AG08396 (cell line): Measurements from ENCODE around the gene STARD5.

ENCODE experiments used
- DNase-seq: peaks from one replicate; pipeline ENCODE4 v3.0.0; 2012; ENCODE audit warnings: low spot score, mixed read lengths

Gene STARD5

DNA sequence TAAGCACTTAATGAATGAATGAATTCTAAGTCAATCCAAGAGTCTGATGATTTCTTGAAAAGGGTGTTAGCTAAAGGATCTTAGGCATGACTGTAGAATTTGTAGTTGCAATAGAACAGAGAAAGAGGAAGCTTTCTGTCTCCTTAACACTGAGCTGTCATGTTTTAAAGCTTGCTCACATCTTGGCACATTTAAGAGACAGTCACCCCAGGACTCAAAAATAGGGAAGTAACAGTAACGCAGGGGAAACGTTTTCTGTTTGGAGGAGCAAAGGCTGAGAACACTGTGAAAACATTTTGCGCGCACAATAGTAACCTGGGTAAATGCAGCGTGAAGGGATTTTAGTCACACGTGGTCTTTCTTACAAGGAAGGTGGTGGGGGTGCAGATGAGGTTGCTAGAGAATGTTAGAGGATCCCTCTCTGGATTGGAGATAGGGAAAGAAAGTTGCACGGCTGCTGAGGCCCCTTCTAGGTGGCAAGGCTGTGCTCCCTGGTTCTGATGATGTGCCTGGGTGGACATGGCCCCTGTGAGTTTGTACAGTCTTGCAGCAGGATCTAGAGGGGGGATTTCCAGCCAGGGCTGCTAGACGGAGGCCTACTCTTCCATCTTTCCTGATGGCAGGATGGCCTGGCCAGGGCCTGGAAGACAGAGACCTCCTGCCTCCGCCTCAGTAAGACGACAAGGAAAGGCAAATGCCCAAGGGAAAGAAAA, 12.0 kb downstream of the STARD5 start:
- no peak for DNase-seq

DNA sequence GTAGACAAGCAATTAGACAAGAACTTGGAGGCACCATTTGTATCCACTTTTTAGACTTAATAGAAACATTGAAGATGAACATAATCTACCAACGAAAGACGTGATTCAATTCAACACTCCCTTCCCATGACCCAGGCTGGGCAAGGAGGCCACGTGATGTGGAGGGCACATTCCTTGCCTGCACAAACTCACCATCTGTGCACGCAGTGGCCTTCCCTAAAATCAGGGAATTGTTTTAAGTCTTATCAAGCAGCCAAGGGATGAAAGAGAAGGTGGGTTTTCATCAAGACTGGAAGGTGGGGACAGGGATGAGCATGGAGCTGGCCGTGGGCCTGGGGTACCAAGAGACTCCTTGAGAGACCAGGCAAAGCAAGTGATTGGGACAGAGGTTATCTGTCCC, 13.5 kb downstream of the STARD5 start:
- DNase-seq: no peak

DNA sequence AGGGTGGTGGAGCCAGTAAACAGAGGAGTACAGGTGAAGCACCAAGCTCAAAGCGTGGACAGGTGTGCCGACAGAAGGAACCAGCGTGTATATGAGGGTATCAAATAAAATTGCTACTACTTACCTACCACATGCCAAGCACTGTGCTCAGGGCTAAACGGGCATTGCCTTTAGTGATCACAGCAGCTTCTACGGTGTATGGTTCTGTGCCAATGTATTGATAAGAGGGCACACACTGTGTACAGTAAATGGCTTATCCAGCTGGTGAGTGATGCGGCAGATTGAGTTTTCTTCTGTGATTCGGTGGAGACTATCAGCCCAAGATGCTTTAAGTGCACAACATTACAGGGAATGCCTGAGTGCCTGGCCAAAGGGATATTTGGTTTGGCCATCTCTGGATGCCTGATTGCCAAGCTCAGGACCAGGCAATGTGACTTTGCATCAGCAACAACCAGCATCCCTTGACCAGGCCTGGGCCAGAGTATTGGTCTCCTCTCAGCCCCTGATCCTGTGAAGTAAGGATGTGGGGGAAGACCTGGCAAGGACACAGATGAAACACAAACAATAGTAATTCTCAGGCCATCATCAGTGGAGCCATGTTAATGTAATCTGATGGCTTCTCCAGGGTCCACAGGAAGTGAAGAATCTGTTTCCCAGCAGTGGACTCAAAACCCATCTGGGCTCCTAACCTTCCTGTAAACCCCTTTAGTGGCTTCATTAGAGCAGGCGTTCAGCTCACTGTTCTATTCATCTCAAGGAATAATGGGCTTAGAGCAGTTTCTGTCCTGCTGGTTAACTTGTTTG, 14.1 kb downstream of the STARD5 start:
- no peak for DNase-seq

DNA sequence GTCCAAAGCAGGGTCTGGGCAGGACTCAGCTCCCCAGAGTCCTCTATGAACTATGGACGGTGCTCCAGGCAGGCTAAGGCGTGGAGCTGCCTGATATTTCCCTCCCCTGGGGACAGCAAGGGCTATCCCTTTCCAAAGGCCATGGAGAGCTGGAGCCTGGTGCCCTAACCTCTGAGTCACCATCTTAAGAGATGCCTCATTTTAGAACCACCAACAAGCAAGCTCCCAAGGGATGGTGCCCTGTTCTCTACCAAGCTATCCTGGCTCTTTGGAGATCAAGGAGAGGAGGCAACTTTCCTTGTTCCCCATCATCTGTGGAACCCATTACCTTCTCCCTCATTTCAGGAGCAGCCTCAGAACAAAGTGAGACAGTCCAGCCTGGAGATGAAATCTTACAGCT, 15.7 kb downstream of the STARD5 start:
- DNase-seq: no peak

DNA sequence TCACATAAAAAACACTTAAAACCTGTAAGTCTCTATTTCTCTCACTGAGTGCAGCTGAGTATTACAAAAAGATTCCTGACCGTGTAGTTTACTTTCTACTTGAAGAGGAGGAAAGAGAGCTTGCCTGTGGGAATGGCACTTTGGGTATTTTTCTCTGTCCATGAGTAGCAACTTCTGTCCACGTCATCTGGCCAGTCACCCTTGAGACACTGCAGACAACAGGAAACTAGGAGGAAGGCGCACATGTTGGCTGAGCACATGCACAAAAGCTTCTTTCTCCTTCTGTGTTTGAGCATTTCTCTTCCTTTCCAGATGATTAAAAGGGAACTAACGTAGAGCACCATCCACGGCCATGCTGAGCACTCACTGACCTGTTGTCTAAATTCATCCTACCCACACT, 19.7 kb downstream of the STARD5 start:
- peak; percentile 33 for DNase-seq

DNA sequence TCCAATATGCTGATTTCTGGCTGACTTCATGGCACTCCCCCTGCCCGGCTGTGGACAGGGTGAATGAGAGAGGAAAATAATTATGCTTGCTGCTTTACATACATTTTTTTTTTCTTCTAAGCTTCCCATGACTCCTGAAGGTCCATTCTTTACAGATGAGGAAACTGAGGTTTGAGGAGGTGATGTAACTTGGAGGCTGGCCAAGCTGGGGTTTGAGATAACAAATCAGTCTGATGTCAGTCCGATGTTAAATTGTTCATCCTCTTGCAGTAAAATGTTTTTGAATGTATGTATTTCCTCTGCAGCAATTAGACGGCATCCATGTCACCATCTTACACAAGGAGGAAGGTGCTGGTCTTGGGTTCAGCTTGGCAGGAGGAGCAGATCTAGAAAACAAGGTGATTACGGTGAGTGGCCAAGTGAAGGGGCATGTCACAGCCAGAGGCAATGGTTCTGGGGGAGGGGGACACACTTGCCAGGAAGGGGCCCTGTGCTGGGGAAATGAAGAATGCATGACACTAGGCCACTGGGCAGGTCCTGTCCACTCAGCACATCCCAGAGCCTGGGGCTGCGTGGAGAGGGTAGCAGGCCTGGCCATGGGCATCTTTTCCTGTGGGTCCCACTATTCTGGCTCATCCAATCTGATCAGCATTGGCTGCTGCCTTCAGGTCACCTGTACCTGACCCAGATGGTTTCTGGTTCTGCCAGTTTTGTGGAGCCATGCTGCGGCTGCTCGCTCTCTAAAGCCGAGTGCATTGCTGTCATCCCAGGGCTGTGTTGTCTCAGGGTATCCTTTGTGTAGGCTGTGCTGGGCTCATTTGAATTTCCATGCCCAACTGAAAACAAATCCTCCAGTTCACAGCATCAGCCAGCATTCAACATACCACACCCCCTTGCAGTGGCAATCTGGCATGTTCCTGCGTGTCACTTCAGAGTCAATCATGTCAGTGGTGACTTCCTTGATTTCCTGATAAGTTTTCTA, 20.4 kb downstream of the STARD5 start:
- no peak for DNase-seq

DNA sequence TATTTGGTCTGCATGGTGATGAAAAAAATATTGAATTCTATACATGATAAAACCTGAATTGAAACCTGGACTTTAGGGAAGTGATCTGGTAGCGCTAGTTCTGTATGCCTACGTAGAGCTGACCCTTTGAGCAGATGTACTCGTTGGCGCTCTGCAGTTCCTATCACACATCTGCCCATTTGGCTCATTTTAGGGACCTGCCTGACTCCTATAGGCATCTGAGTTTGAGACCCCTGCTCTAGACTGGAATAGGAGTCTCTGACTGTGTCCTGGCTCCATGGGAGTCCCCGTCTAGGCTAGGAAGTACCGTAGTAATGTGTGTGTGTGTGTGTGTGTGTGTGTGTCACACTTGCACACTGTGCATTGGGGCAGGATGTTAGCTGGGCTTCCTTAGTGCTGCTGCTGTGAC, 21.2 kb downstream of the STARD5 start:
- DNase-seq: no peak

DNA sequence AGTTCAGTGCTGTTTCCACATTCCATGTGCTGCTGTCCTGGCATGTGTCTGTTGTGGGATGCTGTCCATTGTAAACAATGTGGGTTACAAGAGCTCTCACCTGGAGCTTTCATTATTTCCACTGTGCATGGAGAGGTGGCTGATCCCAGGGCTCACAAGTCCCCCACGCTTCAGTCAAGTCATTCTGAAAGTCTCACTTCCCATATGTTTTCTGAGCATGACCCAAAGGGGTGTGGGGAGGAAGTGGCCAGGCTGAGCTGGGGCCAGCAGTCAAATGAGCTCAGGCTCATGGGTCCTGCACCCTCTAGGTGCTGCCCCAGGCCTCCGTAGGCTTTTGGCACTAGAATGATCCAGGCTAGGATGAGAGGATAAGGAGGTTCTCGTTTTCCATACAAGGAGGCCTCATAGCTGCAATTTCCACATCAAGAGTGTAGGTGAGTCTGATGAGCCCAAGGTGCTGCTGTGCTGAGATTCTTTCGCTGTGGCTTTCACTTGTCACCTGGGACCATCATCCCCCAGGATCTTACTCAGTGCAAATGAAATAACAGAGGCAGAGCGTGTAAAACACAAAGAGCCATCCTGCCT, 22.0 kb downstream of the STARD5 start:
- no peak for DNase-seq

DNA sequence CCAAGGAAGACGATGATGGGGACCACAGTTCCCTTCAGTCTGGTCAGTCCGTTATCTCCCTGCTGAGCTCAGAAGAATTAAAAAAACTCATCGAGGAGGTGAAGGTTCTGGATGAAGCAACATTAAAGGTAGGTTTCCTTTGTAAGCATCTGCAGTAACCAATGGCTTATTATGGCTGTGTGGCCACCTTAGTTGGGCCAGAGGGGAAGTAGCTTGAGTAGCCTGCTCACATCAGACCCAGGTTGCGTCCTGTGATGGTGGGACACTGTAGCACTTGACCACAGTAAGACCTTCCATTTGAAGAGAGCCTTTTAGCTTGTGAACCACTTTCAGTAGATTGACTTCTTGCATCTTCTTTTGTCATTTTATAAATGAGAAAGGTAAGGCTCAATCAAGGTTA, 22.6 kb downstream of the STARD5 start:
- DNase-seq: no peak

DNA sequence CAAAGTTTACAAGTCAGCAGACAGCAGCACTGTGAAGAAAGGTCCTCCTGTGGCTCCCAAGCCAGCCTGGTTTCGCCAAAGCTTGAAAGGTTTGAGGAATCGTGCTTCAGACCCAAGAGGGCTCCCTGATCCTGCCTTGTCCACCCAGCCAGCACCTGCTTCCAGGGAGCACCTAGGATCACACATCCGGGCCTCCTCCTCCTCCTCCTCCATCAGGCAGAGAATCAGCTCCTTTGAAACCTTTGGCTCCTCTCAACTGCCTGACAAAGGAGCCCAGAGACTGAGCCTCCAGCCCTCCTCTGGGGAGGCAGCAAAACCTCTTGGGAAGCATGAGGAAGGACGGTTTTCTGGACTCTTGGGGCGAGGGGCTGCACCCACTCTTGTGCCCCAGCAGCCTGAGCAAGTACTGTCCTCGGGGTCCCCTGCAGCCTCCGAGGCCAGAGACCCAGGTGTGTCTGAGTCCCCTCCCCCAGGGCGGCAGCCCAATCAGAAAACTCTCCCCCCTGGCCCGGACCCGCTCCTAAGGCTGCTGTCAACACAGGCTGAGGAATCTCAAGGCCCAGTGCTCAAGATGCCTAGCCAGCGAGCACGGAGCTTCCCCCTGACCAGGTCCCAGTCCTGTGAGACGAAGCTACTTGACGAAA, 24.2 kb downstream of the STARD5 start:
- no peak for DNase-seq

DNA sequence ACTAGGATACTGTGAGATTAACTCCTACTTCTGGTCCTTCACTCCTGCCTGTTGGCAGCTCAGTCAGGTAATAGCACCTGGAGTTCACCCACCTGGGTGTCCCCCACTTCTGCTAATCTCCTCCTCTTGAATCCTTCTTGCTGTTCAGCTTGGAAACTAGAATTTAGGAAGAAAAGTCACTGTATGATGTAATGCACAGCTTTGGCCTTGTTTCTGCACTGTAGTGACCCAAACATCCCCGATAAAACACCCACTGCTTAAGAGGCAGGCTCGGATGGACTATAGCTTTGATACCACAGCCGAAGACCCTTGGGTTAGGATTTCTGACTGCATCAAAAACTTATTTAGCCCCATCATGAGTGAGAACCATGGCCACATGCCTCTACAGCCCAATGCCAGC, 24.8 kb downstream of the STARD5 start:
- no peak for DNase-seq

DNA sequence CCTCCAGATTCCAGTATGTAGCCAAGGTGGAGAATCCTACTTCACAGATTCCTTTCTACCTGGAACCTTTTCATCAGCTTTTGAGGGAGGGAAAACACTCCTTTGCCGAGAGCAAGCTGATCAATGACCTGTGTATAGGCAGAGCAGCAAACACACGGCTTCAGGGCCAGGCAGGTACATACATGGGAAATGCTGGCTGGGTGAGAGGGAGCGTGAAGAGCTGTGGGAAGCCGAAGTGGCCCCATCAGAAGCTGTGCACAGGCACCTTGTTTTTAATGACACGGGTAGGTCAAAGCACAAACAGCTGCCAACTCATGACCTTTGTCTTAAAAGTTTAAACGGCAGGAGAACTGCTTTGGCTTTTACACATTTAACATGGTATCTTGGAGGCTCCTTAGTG, 25.3 kb downstream of the STARD5 start:
- no peak for DNase-seq

DNA sequence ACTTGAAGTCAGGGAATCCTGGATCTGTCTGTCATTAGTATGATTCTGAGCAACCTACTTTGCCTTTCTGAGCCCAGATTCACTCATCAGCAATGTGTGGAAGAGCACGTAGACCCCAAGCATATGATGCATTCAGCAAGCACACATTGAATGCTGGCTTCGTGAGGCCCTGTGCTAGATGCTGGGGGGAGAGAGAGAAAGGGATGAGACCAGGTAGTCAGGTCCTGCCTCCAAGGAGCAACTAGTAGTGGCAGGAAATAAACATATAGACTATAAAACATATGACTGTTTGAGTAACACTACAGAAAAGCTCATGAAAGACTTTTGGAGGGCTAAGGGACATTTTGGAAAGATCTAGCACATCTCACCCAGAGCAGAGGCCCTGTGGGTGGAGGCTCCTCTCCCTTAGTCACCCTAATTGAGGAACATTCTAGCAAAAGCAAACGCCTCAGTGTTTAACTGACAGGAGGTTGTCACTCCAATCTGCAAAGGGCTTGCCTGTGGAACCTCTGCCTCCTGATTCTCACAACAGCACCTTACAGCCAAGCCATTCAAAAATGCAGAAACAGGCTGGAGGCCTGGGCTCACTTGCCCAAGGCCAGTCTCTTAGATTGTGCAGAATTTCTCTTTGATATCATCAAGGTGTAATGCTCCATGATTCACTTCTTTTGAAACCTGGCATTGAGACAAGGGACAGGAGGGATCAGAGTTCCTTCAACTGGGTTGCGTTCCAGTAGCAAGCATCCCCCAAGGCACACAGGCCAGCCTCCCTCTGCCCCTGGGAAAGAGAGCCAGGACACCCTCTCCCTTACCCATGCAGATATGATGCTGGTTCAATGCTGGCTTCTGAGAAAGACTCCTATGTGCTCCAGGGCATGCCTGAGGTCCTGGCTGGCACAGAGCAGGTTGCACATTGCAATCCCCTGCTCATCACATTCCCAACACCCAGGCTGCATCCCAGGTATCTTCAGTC, 26.1 kb downstream of the STARD5 start:
- no peak for DNase-seq

DNA sequence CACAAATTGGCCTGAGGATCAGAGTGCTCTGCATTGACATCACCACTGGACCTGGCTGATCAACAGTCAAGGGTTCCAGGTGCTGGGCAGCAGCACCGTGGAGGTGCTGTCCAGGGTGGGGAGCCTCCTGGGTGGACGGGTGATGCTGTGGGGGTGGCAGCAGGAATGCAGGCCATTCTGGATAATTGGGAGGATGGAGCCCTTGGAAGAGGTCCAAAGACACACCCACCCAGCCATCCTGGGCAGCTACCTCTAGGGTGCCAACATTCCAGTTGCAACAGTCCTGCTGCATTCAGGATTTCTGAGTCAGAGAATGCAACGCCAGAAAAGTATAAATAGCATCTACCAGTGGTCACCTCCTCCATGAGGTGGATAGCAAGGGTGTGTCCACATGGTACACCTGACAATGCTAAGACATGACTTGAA, 26.8 kb downstream of the STARD5 start:
- peak; percentile 53 for DNase-seq

DNA sequence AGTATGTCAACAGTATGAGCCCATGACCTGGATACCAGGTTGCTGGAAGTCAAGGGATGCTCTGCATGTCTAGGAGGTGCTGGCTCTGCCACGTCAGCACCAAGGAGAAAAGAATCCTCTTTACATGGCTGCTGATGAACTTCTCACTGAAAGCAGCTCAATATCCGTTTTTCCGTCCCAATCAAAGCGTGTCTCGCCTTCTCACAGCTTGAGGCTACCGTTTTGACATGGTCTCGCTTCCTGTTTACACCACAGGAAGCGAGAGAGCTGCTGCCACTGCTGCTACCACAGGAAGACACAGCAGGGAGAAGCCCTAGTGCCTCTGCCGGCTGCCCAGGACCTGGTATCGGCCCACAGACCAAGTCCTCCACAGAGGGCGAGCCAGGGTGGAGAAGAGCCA, 27.3 kb downstream of the STARD5 start:
- no peak for DNase-seq

DNA sequence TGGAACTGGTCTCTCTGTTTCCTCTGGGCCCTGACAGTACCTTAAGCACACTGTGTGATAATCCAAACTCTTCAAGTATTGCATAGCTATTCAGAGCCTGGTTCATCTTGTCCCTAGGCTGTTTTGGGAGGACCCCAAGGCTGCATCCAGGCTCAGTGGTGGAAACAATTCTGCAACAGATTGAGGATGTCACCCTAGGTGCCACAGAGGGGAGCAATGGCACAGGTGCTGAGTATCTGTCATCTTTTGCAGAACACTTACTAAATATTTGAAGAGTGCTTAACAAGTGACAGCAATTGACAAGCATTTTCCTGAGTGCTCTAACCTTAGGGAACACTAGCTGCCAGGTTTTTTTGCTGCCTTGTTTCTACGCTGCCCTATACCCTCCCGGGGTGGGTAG, 27.8 kb downstream of the STARD5 start:
- no peak for DNase-seq

DNA sequence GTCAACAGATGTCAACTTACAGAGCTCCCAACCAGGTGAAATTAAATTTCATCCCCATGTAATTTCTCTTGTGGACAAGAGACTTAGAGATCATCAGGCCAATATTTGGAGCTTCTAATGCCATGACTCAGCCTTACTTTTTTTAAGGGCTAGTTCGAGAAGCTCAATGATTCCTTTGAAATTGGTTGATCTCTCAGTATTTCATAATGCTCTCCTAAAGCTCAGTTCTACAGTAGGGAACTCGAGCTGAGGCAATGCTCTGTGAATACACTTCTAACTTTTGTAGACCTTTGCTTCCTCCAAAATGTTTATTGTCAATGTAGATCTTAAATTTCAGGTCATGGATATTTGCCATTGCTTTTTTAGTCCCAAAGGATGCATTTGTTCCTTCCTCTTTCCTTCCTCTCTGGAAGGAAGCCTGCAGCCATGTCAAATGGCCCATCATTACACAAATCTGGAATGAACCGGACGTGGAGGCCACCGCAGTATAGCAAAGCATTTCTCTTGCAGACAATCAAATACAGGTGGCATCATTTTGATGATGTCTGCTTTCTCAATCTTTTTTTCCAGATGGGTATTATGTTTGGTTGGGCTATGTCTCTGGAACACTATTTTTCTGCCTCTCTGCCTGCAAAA, 28.3 kb downstream of the STARD5 start:
- no peak for DNase-seq

DNA sequence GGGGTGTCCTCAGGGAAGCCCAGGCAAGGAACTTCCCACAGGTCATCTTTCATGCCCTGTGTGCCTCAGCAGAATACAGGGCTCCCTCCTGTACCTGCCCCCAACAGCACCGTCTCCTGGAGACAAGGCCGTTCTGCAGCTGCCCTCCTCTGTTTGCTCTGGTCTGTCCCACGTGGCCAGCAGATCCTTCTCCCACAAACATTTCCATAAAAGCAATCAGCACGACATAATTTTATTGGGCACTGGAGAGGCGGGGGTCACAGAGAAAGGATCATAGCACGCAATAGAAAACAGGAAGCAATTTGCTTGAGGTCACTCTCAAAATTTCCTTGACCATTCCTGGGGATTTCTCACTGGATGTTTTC, 29.4 kb downstream of the STARD5 start:
- DNase-seq: no peak

DNA sequence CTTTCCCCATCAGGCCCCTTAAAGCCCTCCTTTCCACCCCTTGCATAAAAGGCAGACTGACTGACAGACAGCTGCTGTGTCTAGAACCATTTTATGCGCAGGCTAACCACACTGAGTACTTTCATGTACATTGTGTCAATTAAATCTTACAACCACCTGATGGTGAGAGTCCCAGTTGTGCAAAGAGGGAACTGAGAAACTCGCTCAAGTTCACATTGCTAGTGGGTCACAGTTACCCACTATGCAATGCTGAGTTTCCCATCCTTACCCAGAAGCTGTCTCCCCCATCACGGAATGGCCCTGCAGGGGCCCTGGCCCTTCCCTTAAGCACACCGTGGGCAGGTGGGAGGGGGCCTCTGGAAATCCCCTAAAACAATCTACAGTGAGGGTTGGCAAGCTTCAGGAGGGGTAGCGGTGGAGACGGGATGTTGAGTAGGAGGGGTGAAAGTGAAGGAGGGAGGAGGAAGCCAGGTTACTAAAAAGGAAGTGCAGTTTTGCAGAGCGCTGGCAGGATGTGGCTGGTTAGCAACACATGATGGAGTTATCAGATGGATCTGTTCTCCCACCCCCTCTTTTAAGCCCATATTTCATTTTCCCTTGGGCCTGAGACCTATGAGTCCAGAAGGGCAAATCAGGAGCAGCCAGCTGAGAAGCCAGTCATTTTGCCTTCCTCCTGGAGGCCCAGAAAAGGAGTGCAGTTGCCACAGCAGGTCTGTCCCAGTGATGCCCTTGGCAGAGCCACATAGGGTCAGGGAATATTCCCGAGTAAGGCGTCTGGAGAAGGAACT, 30.0 kb downstream of the STARD5 start:
- no peak for DNase-seq
